GM21619 (cell line): ENCODE data around the gene GABARAPL2.
"Not testable (repeated sequence)": the region's sequence is repeated elsewhere in the genome, so short reads cannot be mapped to it uniquely, and the experiment has no call there.

Experiments used
- ATAC-seq: cut with Tn5 transposase; IDR thresholded peaks from one replicate; pipeline ENCODE4 v1.9.1; 2021; ENCODE audit not compliant: unreplicated experiment

Gene GABARAPL2

DNA sequence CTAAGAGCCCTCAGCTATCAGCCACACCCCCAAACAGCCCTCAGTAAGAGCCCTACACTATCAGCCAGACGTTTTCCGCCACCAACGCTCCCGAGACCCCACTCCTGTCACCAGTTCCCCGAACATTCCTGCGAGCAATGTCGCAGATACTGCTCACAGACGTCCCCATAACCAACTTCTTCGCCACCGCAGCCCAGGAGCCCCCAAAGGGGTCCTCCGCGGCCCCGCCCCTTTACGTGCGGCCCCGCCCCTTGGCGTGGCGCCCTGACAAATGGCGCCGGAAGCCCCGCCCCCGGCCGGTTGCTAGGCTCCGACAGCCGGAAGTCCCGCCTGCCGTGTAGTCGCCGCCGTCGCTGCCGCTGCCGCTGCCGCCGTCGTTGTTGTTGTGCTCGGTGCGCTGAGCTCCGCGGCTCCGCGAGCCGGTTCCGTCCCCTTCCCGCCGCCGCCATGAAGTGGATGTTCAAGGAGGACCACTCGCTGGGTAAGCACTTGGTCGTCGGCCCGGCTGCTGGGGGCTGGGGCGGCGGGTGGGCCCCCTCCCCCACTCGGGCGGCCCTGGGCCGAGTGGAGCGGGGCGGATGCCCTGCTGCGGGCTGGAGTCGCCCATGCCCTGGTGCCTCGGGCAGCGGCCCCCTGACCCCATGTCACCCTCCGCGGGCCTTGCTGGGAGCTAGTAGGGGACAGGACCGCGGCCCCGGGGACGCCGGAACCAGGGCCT lies at the start of gene GABARAPL2:
Gene GABARAPL2, plus strand, starts transcription at position 340 of the 718 bp plus-strand sequence. Its CDS starts 108 bp downstream, at position 448.
- peak; percentile 66 for ATAC-seq

DNA sequence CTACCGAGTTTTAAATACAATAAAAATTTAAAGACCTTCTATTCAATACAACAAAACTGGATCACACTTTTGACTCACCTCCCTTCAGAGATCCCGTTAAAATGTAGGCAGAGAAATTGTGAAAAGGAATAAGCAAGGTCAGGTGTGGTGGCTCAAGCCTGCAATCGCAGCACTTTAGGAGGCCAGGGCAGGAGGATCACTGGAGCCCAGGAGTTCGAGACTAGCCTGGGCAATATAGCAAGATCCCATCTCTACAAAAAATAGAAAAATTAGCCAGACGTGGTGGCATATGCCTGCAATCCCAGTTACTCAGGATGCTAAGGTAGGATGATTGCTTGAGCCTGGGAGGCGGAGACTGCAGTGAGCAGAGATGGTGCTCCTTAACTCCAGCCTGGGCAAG lies 47.0 kb upstream of the GABARAPL2 start:
- ATAC-seq, result no peak

- no peak for ATAC-seq
Observed at GRCh38 chr16:75526032-75526790, 40.0 kb upstream of the GABARAPL2 start.

- ATAC-seq, result no peak
Observed at GRCh38 chr16:75527825-75528299, 38.3 kb upstream of the GABARAPL2 start.

DNA sequence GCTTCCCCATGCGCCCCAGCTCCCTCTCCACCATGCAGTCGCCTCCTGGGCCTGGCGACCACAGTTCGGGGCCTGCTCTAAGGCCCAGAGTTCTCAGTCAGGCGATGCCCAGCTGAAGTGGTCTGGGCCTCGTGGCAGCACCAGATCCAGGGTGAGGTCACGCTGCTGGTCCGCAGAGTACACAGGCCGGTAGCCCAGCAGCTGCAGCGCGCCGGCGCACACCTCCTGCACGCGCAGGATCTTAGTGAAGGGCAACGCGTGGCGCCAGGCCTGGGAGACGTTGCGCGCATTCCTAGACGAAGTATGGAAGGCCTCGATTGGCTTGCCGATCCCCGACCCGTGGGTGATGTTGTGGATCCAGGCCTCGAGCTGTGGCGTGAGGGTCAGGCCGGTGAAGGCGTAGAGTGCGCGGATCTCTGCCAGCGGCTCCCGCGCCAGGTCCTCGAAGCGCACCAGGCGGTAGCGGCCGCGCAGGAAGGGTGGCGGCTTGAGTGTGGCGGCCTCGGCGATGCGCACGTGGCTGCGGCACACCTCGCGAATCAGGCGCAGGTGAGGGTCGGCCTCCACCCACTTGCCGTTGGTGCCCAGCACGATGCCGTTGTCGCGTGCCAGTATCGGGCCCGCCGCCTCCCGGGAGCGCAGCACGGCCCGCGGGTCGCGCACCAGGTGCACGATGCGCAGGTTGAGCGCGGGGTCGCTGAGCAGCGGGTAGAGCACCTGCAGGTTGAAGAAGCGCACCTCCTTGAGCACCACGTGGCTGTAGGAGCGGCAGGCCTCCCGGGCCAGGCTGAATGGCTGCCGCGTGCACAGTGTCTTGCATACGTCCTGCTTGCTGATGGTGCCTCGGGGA lies 36.9 kb upstream of the GABARAPL2 start:
- ATAC-seq, result no peak

DNA sequence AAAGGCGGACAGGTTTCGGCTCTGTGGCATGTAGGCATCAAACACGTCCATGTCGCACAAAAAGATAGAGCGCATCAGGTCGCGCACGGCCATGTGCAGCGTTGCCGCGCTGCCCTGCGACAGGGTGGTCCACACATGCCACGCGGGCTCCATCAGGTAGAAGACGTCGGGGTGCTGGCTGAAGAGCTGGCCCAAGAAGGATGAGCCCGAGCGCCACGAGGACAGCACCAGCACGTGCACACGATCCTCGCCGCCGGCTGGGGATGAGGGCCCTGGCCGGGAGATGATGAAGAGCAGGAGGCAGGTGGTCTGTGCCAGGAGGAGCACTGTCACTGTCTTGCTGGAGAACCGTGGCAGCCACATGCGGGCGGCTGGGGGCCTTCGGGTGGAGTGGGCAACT lies 36.2 kb upstream of the GABARAPL2 start:
- ATAC-seq, result no peak

DNA sequence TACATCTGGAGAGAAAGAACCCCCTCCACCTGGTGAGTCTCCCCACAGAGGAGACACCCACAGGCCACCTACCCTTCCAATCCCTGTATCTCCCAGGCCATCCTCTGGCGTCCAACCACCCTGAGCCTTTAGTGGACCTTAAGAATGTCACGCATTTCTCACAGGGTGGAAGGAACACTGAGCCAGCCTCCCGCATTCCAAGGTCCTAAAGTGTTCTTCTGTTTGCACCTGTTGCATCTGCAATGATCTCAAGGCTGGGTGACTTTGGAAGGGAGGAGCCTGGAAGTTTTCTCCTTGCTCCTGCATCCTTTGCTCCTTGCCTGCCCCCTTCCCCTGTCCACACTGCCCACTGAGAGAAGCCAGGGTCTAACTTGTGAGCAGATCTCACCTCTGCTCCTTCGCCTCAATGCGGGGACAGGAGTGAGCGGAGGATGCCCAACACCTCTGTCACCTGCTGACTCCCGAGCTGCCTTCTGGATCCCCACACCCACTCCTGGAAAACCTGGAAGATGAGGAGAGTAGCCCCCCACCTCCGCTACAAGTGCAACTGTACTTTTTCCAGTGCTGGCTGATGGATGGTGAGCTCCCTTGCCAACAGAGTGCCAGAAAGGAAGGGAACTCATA lies 33.9 kb upstream of the GABARAPL2 start:
- no peak for ATAC-seq

DNA sequence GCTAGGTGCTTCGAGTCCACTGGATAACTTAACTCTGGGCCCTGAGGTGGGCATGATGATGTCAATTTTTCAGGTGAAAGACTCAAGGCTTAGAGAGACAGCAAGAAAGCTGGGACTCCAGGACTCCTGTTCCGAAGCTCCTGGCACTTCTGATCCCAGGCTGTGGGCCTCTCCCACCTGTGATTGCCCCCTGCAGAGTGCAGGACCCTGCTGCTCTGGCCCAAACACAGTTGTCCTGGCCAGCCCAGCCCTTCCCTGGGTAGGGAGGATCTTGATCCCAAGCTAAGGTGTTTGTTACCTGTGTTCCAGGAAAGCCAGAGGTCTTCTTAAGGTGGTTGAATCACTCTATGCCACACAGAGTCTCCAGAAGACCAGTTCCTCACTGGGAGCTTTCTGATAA lies 33.4 kb upstream of the GABARAPL2 start:
- no peak for ATAC-seq

GRCh38 chr16:75534560-75535205 lies 31.5 kb upstream of the GABARAPL2 start:
- ATAC-seq, result no peak

DNA sequence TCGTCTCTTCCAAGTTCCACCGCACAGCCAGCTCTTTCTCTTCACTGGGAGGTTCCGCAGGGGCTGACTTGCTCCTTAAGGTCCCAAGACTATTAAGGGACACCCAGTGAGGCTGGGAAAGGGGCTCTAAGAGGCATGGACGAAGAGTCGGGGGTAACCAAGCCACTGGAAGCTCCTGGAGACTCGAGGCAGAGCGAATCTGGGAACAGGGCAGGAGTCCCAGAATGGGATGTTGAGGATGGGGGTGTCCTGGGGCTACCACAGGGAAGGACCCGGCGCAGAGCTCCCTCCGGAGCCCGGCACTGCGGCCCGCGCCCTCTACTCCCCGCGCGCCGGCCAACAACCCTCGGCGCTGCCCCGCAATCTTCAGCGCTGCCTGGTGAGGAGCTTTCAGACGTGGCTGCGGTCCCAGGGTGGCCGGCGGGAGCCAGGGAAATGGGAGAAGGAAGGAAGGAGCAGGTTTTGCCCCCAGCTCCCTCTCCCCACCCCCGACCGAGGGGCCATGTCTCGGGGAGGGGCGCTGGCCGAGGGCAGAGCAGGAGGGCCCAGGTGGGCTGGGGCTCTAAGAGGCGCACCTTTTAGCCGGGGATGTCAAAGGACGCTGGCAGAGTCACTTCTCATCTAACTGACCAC lies 30.9 kb upstream of the GABARAPL2 start:
- ATAC-seq, result no peak

DNA sequence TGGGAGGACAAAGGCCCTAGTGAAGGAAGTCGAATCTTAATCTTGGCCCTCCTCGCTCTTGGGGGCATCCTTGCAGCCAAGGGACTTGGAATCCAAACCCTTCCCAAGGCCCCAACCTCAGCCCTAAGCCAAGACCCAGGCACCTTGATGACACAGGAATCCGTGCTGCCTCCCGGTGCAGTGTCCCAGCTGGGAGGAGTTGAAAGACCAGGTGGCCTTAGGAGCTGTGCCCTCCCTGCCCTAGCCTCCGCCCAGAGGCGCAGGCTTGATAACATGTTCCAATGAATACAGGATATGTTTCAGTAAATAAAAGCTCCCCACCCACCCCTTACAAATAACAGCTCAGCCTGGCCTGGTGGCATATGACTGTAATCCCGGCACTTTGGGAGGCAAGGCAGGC lies 30.3 kb upstream of the GABARAPL2 start, which contains the start of gene CHST5:
Gene CHST5, minus strand, starts transcription at position 208 of the 400 bp plus-strand sequence. CDS start 5,724 bp downstream, outside the sequence.
- ATAC-seq, result no peak

DNA sequence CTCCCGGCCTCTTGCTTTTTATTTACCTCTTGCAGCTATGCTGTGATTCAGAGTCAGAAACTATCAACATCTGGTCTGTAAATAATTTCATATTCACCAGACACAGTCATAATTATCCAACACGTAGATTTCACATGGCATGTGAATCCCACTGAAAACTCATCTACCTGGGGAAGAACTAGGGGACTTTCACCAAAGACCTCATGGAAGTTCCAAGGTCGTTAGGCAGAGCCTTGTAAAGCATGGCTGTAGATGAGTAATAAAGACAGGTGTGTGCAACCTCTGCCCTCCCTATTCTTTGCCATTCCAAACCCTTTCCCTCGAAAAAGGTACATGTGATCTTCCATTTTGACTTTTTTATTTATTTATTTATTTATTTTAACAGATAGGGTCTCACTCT lies 28.4 kb upstream of the GABARAPL2 start:
- no peak for ATAC-seq

GRCh38 chr16:75538882-75539565 lies 27.2 kb upstream of the GABARAPL2 start:
- ATAC-seq, result not testable (repeated sequence)

DNA sequence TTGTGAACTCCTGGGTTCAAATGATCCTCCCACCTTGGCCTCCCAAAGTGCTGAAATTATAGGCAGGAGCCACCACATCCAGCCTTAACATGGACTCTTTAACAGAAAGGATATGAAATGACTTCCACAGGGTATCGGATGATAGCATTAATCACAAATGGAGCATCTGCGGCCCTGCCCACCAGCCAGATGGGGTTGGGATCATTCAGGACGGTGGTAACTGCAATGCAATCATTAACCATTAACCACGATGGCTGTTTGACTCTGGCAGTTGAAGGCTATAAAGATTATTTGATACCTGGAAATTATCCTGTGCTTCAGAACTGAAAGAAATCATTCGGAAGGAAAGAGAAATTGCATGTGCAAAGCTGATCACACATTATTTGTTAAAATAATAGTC lies 24.9 kb upstream of the GABARAPL2 start:
- ATAC-seq, result no peak

- ATAC-seq, result not testable (repeated sequence)
Observed at GRCh38 chr16:75542462-75542861, 23.7 kb upstream of the GABARAPL2 start.

DNA sequence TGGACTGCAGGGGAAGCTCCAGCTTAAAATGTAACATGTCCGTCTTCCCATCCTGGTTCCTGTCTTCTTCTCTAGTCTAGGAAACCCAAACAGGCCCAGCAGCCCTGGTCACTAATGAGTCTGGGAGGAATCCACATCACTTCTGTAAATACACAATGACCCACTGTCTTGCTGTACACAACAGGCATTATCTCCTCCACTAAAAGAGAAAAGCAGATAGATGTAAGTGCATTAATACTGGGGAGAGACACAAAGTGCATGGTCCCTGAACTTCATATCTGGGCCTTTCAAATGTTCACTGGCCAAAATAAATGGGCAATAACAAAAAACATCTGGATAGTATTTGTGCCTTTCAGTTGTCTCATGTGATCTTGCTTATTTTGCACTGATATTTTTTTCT lies 20.3 kb upstream of the GABARAPL2 start:
- not testable (repeated sequence) for ATAC-seq

DNA sequence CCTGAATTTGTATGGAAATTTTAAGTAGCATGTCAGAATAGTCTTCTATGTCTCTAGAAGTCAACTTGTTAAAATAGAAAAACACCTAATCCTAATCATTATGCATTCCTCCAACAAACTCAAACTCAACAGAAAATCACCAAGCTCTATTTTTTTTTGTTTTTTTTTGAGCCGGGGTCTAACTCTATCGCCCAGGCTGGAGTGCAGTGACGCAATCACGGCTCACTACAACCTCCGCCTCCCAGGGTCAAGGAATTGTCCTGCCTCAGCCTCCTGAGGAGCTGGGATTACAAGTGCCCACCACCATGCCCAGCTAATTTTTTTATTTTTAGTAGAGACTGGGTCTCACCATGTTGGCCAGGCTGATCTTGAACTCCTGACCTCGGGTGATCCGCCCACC lies 19.9 kb upstream of the GABARAPL2 start:
- no peak for ATAC-seq

DNA sequence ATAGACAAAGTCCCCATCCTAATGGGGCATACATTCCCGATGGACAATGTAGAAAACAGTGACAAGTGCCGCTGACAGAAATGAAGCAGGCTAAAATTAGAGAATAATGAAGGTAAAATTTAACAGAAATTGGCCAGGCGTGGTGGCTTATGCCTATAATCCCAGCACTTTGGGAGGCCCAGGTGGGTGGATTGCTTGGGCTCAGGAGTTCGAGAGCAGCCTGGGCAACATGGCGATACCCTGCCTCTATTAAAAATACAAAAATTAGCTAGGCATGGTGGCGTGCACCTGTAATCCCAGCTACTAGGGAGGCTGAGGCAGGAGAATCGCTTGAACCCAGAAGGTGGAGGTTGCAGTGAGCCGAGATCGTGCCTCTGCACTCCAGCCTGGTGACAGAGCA lies 17.7 kb upstream of the GABARAPL2 start:
- ATAC-seq, result not testable (repeated sequence)

- ATAC-seq, result peak; percentile 85
Observed at GRCh38 chr16:75550211-75550662, 15.9 kb upstream of the GABARAPL2 start.
